Chondrocyte (in vitro differentiated cells): ENCODE results near the gene ACVR2B. TPM values are rescaled to one million over a fixed set of nuclear protein-coding genes. Genes with fewer than 3 reads are reported as not detected.

Experiments used
- DNase-seq: peaks from one replicate; pipeline ENCODE4 v3.0.0; 2021; ENCODE audit warnings: mixed read lengths, low spot score
- H3K27ac Mint-ChIP-seq: one replicate; pipeline ENCODE4 v1.8.0; 2021; ENCODE audit warnings: mild to moderate bottlenecking, moderate library complexity, mixed read lengths; ENCODE audit not compliant: unreplicated experiment
- H3K27me3 Mint-ChIP-seq: 2 replicates; pipeline ENCODE4 v1.8.0; 2021; ENCODE audit warnings: low read depth, mixed read lengths
- H3K36me3 Mint-ChIP-seq: 2 replicates; pipeline ENCODE4 v1.8.0; 2021; ENCODE audit warnings: low read depth, mixed read lengths
- H3K4me1 Mint-ChIP-seq: 2 replicates; pipeline ENCODE4 v1.8.0; 2021; ENCODE audit warnings: low read depth, mild to moderate bottlenecking, mixed read lengths
- H3K4me3 Mint-ChIP-seq: one replicate; pipeline ENCODE4 v1.8.0; 2021; ENCODE audit warnings: mild to moderate bottlenecking, moderate library complexity, mixed read lengths; ENCODE audit not compliant: unreplicated experiment
- H3K9me3 Mint-ChIP-seq: 2 replicates; pipeline ENCODE4 v1.8.0; 2021; ENCODE audit warnings: low read depth, mixed read lengths
- CTCF ChIP-seq: fragments of 200-600 bp; sonication (generic); IDR thresholded peaks from 2 replicates; pipeline ENCODE4 v1.5.0; 2021; ENCODE audit warnings: antibody characterized with exemption, mild to moderate bottlenecking, moderate library complexity
- total RNA-seq: library from RNA; stranded (reverse); gene quantifications from 3 replicates; pipeline ENCODE4 v1.2.1, GENCODE V29; 2021

ACVR2B gene
- total RNA-seq, 1 donor from 2014 or later, result 4.3 TPM

DNA sequence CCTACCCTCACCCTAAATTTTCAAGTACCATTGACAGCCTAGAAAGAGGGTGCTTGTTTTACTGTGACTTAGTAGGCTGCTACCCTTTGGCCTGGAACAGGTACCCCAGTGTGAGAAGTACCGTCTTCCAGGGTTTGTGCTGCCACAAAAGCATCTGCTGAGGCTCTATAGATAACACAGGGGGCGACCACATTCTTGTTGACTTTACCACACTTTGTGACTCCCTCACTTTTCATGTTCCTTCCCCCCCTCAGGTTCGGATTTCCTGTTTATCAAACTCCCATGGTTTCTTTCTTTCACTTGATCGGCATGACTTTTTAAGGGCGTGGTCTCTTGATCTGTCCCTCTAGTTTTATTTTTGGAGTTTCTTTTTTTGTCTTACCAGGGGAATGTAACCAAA, 66.0 kb downstream of the ACVR2B start:
- Mint-ChIP-seq H3K36me3 (peaks cover 25% of the 10 kb centered on the region), H3K27ac (no peak overlapping the region)
- no peak for TF ChIP-seq CTCF

GRCh38 chr3:38521391-38521987, 67.8 kb downstream of the ACVR2B start:
- no peak overlapping the region for H3K27ac Mint-ChIP-seq
- H3K36me3 Mint-ChIP-seq, result peaks cover 27% of the 10 kb centered on the region
- H3K27me3 Mint-ChIP-seq, result no peaks in the 10 kb centered on the region
- no peak for DNase-seq
- no peaks in the 10 kb centered on the region for H3K9me3 Mint-ChIP-seq
- H3K4me3 Mint-ChIP-seq, result no peak overlapping the region
- TF ChIP-seq CTCF, result peak; percentile 98
- H3K4me1 Mint-ChIP-seq, result peaks cover 9% of the 10 kb centered on the region

More for the DNA sequence above, 66.0 kb downstream of the ACVR2B start:
- peaks cover 9% of the 10 kb centered on the region for H3K4me1 Mint-ChIP-seq
- no peak overlapping the region for H3K4me3 Mint-ChIP-seq
- H3K9me3 Mint-ChIP-seq, result no peaks in the 10 kb centered on the region
- no peaks in the 10 kb centered on the region for H3K27me3 Mint-ChIP-seq
- DNase-seq, result no peak

- Mint-ChIP-seq H3K4me1 (peaks cover 9% of the 10 kb centered on the region), H3K27me3 (no peaks in the 10 kb centered on the region), H3K36me3 (peaks cover 26% of the 10 kb centered on the region), H3K27ac (no peak overlapping the region), H3K4me3 (no peak overlapping the region), H3K9me3 (no peaks in the 10 kb centered on the region)
- no peak for TF ChIP-seq CTCF
- no peak for DNase-seq
Measured at GRCh38 chr3:38522002-38522401, 68.3 kb downstream of the ACVR2B start.

- TF ChIP-seq CTCF, result no peak
- no peak for DNase-seq
- H3K9me3 Mint-ChIP-seq, result no peaks in the 10 kb centered on the region
- H3K27me3 Mint-ChIP-seq, result no peaks in the 10 kb centered on the region
- H3K36me3 Mint-ChIP-seq, result peaks cover 27% of the 10 kb centered on the region
- no peak overlapping the region for H3K27ac Mint-ChIP-seq
- no peak overlapping the region for H3K4me3 Mint-ChIP-seq
- H3K4me1 Mint-ChIP-seq, result peaks cover 9% of the 10 kb centered on the region
Measured at GRCh38 chr3:38524141-38524739, 70.5 kb downstream of the ACVR2B start.

DNA sequence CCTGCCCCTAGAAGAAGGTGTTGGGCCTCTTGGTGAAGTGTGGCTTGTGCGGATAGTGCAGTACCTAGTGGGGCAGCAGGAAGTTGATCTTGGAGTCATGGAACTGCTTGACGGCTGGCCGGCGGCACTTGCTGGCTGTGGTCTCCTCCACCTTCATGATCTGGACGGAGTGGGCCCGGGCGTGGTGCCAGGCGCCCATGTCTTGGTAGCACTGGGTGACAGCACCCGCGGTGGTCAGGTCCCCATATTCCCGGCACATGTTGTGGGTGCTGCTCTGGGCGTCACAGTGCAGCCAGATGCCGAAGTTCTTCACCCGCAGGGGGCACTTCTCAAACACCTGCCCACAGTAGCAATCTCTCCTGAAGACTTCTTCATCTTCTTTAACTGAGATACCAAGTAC, 73.1 kb downstream of the ACVR2B start:
- H3K27ac Mint-ChIP-seq, result no peak overlapping the region
- H3K36me3 Mint-ChIP-seq, result peaks cover 32% of the 10 kb centered on the region
- H3K4me3 Mint-ChIP-seq, result no peak overlapping the region
- H3K4me1 Mint-ChIP-seq, result no peaks in the 10 kb centered on the region
- no peaks in the 10 kb centered on the region for H3K9me3 Mint-ChIP-seq
- no peaks in the 10 kb centered on the region for H3K27me3 Mint-ChIP-seq
- no peak for DNase-seq
- TF ChIP-seq CTCF, result no peak
